ENCODE results near the gene CASZ1. TPM values are rescaled to one million over a fixed set of nuclear protein-coding genes. Genes with fewer than 3 reads are reported as not detected.

The CASZ1 gene
- polyA plus RNA-seq, 2 of the 4 experiments (the other 2 are of a cell fraction): 0.52 to 1.2 TPM

- TF ChIP-seq REST (IDR thresholded peaks at IDR 0.05): no peak
- no peak for TF ChIP-seq HOXA7 (CRISPR knock-in tag; IDR thresholded peaks at IDR 0.05)
- TF ChIP-seq ZNF302 (CRISPR knock-in tag; IDR thresholded peaks at IDR 0.05): no peak
- no peak for TF ChIP-seq CTCF (IDR thresholded peaks at IDR 0.05)
Observed at GRCh38 chr1:10717296-10718082, 79.0 kb downstream of the CASZ1 start (continued).

- Histone ChIP-seq H3K4me1 (0 out of 3 replicates have a peak, but pooled peaks cover 4% of the 10 kb centered on the region), H3K27ac (no peak overlapping the region), H3K9me3 (no peaks in the 10 kb centered on the region), H3K4me3 (no peak overlapping the region), H3K4me2 (no peak overlapping the region)
- CTCF ChIA-PET: interaction anchor here (1.1 kb wide), 1 partner anchor 11 kb away, joined by 3 read pairs; no protein-coding TSS in a partner anchor
- peak in 1 of 2 experiments; percentile 55; a peak in 3 of 6 replicates for ATAC-seq
- TF ChIP-seq TFCP2L1 (CRISPR knock-in tag; IDR thresholded peaks at IDR 0.05) (no peak), RFX5 (IDR thresholded peaks at IDR 0.05) (no peak)
- 56% methylated on average over 9 of the region's 10 CpGs for WGBS (ENCODE audit: missing lambda C conversion rate)
- no peak for FAIRE-seq
- DNase-seq (ENCODE audit: low read depth in 1 of 2, low spot score in 1 of 2): no peak
- POLR2A ChIA-PET: no interaction called here
Observed at GRCh38 chr1:10716840-10717239, 79.6 kb downstream of the CASZ1 start.

GRCh38 chr1:10714337-10715114, 81.9 kb downstream of the CASZ1 start:
- no peak overlapping the region for H3K4me2 ChIP-seq
- no peaks in the 10 kb centered on the region for H3K9me3 ChIP-seq
- DNase-seq (ENCODE audit: low read depth in 1 of 2, low spot score in 1 of 2): no peak
- TF ChIP-seq RFX5 (IDR thresholded peaks at IDR 0.05) (no peak), JUN (IDR thresholded peaks at IDR 0.05) (no peak), EP300 (IDR thresholded peaks at IDR 0.05) (no peak), HMGXB4 (CRISPR knock-in tag; IDR thresholded peaks at IDR 0.05; ENCODE audit: borderline replicate concordance) (no peak), MAX (IDR thresholded peaks at IDR 0.05) (no peak), BCL3 (IDR thresholded peaks at IDR 0.05) (no peak), E2F6 (IDR thresholded peaks at IDR 0.05; ENCODE audit: borderline replicate concordance, low read depth) (no peak)
- H3K4me3 ChIP-seq: no peak overlapping the region
- ATAC-seq: no peak
- H3K4me1 ChIP-seq: 0 out of 3 replicates have a peak, but pooled peaks cover 4% of the 10 kb centered on the region
- no peak overlapping the region for H3K27ac ChIP-seq
- ChIA-PET POLR2A (interaction anchor here (0.5 kb wide), 1 partner anchor 65 kb away, joined by 3 read pairs; no protein-coding TSS in a partner anchor), CTCF (no interaction called here)
- 77% methylated on average over 13 of the region's 22 CpGs for WGBS (ENCODE audit: missing lambda C conversion rate)
- no peak for FAIRE-seq
